ENCODE data around the gene KBTBD13. TPM values are rescaled to one million over a fixed set of nuclear protein-coding genes. Genes with fewer than 3 reads are reported as not detected.

KBTBD13 gene
- polyA plus RNA-seq, 6 donors from 2014 or later, result not detected

DNA sequence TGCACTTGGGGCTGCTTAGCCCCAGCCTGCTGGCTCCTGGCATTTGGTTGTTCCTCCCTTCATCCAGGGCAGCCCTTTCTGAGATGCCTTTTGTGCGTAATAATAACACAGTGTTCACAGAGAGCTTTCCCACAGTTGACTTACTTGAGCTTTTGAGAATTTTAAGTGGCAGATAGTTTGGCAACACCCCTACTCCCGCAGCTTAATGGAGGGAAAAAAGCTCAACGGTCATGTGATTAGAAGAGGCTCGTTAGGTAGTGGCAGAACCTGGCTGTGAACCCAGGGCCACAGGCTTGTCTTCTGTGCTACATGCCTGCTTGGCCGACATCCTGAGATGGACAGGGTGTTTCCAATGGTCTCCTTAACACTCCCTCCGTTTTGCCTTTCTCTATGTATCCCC lies 4.7 kb downstream of the KBTBD13 start:
- no peak overlapping the region for H3K4me3 Mint-ChIP-seq
- H3K27me3 Mint-ChIP-seq, result peaks cover 47 to 75% (median 71%) of the 10 kb centered on the region in 3 donors
- no peak overlapping the region for H3K27ac Mint-ChIP-seq
- ATAC-seq (ENCODE audit: low read depth in 2 of 2), result no peak
- no peaks in the 10 kb centered on the region for H3K9me3 Mint-ChIP-seq
- peaks cover 8 to 18% (median 15%) of the 10 kb centered on the region in 3 donors for H3K4me1 Mint-ChIP-seq
- no peaks in the 10 kb centered on the region for H3K36me3 Mint-ChIP-seq
- no peak for DNase-seq

DNA sequence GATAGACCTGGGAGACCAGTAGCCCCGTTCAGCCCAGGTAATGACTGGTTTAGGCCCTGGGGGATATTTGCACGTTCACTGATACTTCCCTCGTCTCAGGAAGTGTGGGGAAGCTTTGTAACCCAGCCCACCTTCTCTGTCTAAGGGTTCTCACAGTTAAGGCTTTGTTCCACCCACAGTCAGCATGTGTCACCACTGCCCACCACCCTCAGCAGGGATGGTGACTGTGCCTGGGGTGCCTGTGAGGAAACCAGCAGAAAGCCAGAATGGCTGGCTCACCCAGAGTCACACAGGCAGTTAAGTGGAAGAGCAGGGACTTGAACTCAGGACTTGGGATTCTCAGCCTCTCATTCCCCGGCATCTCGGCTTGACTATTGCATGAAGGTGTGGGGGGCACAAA lies 5.2 kb downstream of the KBTBD13 start:
- DNase-seq (no peak), ATAC-seq (ENCODE audit: low read depth in 2 of 2) (no peak)
- Mint-ChIP-seq H3K9me3 (no peaks in the 10 kb centered on the region), H3K27me3 (peaks cover 45 to 71% (median 68%) of the 10 kb centered on the region in 3 donors), H3K36me3 (no peaks in the 10 kb centered on the region), H3K4me3 (no peak overlapping the region), H3K4me1 (peaks cover 8 to 18% (median 14%) of the 10 kb centered on the region in 3 donors), H3K27ac (no peak overlapping the region)

DNA sequence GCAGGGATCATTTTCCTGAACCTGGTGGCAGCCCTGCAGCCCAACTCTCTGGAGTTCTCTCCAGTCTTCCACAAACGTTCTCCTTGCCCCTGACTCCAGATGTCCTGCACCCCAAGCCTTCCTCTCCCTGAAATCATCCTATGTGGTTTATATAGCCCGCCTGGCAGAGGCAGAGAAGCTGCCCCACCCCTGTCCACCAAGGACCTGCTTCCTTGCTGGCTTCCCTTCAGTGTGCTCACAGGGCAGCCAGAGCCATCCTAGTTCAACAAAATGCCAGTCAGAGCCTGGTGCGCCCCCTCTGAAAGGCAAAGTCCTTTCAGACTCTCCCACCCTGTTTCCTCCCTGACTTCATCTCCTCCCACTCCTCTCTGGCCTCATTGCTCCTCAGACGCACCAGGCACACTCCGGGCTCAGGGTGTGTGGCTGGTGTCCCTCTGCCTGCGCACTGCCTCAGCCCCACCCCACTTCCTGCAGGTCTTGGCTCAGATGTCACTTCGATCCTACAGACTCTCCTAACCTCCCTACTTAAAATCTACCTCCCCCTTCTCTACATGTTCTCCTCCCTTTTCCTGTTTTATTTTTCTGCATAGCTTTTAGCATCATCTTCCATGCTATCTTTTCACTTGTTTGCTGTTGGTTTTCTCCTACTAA lies 5.9 kb downstream of the KBTBD13 start:
- H3K4me3 Mint-ChIP-seq, result no peak overlapping the region
- DNase-seq (no peak), ATAC-seq (ENCODE audit: low read depth in 2 of 2) (no peak)
- H3K27ac Mint-ChIP-seq, result peak overlapping the region in 1 of 6 donors; percentile 40
- H3K27me3 Mint-ChIP-seq, result peaks cover 45 to 71% (median 68%) of the 10 kb centered on the region in 3 donors
- H3K36me3 Mint-ChIP-seq, result no peaks in the 10 kb centered on the region
- H3K4me1 Mint-ChIP-seq, result peaks cover 8 to 18% (median 14%) of the 10 kb centered on the region in 3 donors
- no peaks in the 10 kb centered on the region for H3K9me3 Mint-ChIP-seq

DNA sequence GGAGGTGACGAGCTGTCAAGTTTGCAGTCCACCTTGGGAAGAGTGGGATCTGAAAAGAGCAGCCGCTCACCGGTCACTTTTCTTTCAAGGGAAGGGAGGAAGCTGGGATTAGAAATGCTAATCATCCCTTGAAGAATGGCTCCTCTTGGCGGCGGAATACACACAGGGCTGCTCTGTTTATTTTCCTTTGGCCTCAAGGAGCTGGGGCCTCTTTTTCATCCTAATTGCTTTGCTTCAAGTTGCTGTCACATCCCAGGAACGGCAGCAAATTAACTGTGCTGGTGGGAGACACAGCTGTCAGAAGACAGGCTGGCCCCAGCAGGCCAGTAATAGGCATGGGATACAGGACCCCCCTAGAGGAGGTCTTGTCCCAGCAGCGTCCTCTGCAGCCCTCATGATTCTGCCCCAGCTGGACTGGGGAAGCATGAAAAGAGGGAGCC lies 6.7 kb downstream of the KBTBD13 start:
- Mint-ChIP-seq H3K9me3 (no peaks in the 10 kb centered on the region), H3K27me3 (peaks cover 37 to 62% (median 60%) of the 10 kb centered on the region in 3 donors), H3K4me3 (no peak overlapping the region), H3K36me3 (no peaks in the 10 kb centered on the region), H3K4me1 (peaks cover under 1 to 10% (median 8%) of the 10 kb centered on the region in 3 donors), H3K27ac (no peak overlapping the region)
- DNase-seq (no peak), ATAC-seq (ENCODE audit: low read depth in 2 of 2) (no peak)

DNA sequence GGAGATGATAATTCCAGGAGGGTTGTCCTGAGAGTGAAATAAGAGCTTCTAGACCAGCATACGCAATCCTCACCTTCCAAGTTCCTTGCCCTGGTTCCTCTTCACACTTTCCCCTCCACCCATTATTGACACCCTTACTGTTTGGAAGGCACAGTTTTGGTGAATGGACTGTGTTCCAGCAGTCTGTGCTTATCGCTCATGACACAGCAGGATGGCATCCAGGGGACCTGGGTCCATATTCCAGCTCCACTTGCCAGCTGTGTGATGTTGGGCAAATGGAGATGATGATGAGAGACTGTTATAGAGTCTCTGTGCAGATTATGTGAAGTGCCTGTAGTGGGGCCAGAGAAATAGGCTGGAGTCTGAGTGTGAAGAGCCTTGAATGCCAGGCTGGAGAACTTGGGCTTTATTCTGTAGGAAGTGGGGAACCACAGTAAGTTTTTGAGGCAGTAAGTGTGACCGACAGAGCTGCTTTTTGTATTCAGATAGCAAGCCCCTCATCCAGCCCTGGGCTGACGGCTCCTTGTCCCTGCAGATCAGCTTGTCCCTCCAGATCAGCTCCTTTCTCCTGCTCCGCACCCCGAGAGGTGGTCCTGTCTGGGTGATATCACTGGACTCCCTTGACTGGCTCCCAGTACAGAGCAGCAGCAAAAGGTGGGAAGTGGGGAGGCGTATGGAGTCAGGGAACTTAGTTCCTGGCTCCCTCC lies 8.1 kb downstream of the KBTBD13 start:
- ATAC-seq (ENCODE audit: low read depth in 2 of 2), result no peak
- no peak overlapping the region for H3K4me3 Mint-ChIP-seq
- H3K9me3 Mint-ChIP-seq, result no peaks in the 10 kb centered on the region
- H3K36me3 Mint-ChIP-seq, result no peaks in the 10 kb centered on the region
- H3K27ac Mint-ChIP-seq, result no peak overlapping the region
- peaks cover 31 to 50% (median 47%) of the 10 kb centered on the region in 3 donors for H3K27me3 Mint-ChIP-seq
- DNase-seq, result no peak
- peaks cover 0 to 8% (median 7%) of the 10 kb centered on the region in 3 donors for H3K4me1 Mint-ChIP-seq

DNA sequence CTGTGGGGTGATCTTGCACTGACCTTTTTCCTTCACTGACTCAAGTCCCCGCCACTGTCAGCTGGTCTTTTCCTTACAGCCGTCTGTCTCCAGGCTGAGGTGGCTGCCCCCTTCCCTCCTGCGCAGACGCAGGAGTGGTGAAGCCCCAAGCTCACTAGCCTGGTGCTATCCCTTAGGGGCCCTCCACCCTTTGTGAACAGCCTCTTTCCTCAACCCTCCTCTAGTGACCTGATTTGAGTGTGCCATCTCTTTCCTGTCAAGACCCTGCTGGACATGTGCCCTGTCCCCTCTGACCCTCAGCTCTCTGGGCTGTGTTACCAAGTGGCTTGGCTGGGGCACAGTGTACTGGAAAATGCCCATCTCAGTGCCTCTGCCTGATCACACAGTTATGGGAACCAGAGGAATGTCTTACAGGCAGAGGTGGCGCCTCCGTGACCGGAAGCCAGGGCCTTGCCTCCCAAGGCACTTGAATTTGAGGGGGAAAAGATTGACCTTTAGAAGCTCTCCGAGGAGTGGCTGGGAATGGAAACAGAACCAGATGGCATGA lies 8.7 kb downstream of the KBTBD13 start:
- Mint-ChIP-seq H3K36me3 (no peaks in the 10 kb centered on the region), H3K27ac (no peak overlapping the region), H3K27me3 (peaks cover 31 to 50% (median 47%) of the 10 kb centered on the region in 3 donors), H3K9me3 (no peaks in the 10 kb centered on the region), H3K4me3 (no peak overlapping the region), H3K4me1 (peaks cover 0 to 8% (median 7%) of the 10 kb centered on the region in 3 donors)
- ATAC-seq (ENCODE audit: low read depth in 2 of 2) (no peak), DNase-seq (no peak)

DNA sequence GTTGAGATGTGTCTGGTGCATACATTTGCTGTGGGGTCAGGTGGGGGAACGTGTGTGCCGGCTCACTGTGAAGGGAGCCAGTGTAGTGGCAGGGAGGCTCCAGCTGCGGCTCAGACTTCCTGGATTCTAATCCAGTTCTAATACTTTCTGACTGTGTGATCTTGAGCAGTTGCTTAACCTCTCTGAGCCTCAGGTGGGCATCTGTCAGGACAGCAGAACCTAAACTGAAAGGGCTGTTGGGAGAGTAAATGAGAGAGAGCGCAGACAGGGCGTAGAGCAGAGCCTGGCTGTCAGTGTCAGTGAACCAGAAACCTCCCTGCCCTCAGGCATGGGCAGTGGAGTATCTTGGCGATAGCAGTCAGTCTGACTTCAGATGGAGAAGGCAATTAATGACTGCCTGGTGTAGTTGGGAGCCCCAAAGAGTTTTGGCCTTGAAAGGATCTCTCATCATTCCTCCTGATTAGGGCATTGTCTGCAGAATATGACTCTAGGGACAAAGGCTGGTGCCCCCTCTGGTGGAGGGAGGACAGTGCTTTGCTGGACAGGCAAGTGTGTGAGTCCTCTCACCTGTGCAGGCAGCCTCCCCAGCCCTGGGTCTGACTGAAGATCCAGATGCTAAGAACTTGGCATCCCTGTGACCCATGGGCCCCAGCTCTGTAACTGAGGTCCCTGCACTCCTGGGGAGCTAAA lies 9.6 kb downstream of the KBTBD13 start:
- Mint-ChIP-seq H3K27ac (peak overlapping the region in 1 of 6 donors; percentile 9), H3K27me3 (peaks cover 24 to 46% (median 44%) of the 10 kb centered on the region in 3 donors), H3K36me3 (no peaks in the 10 kb centered on the region), H3K9me3 (no peaks in the 10 kb centered on the region), H3K4me3 (peak overlapping the region in 1 of 8 donors; percentile 57), H3K4me1 (peaks cover 0 to 8% (median 7%) of the 10 kb centered on the region in 3 donors)
- DNase-seq, result no peak
- ATAC-seq (ENCODE audit: low read depth in 2 of 2), result peak in 1 of 2 donors; percentile 32

DNA sequence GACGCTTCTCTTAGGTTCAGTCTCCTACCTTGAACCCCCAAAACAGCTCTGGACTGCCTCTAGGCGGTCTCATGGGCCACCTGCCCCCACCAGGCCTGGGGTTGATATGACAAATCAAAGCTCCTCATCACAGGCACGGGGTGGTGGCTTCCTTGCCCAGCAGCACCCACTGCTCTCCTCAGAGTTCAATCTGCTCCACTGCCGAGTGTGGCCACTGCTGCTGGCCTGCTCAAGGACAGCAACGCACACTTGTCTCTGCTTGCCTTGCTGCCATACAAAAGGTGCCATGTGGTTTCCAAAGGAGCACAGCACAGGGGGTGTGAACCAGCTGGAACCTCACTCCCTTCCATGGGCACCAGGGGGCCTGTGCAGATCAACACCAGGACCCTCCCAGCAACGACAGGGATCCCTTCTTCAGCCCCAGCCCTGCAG lies 10.2 kb downstream of the KBTBD13 start:
- Mint-ChIP-seq H3K27ac (no peak overlapping the region), H3K36me3 (no peaks in the 10 kb centered on the region), H3K27me3 (peaks cover 21 to 41% (median 38%) of the 10 kb centered on the region in 3 donors), H3K4me3 (no peak overlapping the region), H3K4me1 (peaks cover 0 to 8% (median 7%) of the 10 kb centered on the region in 3 donors), H3K9me3 (no peaks in the 10 kb centered on the region)
- no peak for DNase-seq
- ATAC-seq (ENCODE audit: low read depth in 2 of 2), result peak; percentile 23 to 38

DNA sequence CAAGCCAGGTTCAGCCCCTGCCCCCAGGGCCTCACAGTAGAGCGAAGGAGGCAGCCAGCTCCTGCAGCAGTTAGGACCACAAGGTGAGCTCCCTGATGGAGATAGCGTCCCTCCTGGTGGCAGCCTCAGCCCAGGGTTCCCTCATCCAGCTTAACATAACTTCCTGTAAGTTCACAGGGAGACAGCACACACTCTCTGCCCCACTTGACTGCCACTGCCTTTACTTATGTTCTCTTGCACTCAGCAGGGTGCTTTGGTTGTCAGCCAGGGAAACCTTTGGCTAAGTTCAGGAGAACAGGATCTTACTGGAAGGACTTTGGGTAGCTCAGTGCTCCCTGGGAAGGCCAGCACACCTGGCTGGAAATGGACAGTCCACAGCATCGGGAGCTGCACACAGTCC lies 10.9 kb downstream of the KBTBD13 start:
- H3K36me3 Mint-ChIP-seq, result no peaks in the 10 kb centered on the region
- peaks cover 0 to 6% (median 5%) of the 10 kb centered on the region in 3 donors for H3K4me1 Mint-ChIP-seq
- peaks cover 18 to 34% (median 32%) of the 10 kb centered on the region in 3 donors for H3K27me3 Mint-ChIP-seq
- no peak overlapping the region for H3K4me3 Mint-ChIP-seq
- DNase-seq (no peak), ATAC-seq (ENCODE audit: low read depth in 2 of 2) (no peak)
- H3K27ac Mint-ChIP-seq, result peak overlapping the region in 1 of 6 donors; percentile 16
- H3K9me3 Mint-ChIP-seq, result no peaks in the 10 kb centered on the region

DNA sequence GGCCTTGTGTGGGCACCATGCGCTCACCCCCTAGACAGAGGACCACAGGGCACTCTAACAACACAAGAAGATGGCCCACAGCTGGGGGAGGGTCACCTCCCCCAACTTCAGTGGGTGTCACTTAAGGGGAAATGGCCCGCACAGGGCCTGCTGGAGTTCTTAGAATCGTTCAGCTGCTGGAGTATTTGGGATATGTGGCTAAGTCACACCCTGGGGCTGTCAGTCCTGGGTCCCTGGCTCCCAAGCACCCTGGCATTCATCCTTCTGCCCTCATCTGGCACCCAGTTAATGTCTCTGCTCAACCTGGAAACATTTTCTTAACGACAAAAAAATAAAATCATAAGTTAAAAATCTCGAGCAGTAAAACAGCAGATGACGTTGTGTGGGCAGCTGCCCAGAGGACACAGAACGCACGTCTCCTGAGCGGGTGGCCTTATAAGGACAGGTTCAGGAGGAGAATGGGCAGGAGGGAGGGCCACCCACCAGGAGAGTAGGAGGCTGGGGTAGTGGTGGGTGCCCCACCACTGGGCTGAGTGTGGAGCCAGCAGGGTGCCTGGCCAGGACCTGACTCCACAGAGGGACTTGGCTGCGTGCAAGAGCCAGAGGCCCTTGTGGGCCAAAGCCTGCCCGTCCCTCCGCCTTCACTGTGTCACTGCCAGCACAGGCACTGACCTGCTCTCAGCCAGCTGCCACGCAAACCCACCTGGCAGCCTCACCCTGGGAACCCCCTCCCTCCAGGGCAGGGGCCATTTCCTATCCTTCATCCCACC lies 11.5 kb downstream of the KBTBD13 start:
- peak overlapping the region in 2 of 6 donors; percentile 9 to 16 for H3K27ac Mint-ChIP-seq
- H3K36me3 Mint-ChIP-seq, result no peaks in the 10 kb centered on the region
- H3K4me3 Mint-ChIP-seq, result no peak overlapping the region
- ATAC-seq (ENCODE audit: low read depth in 2 of 2) (no peak), DNase-seq (no peak)
- H3K27me3 Mint-ChIP-seq, result peaks cover 11 to 27% (median 26%) of the 10 kb centered on the region in 3 donors
- H3K4me1 Mint-ChIP-seq, result no peaks in the 10 kb centered on the region
- H3K9me3 Mint-ChIP-seq, result no peaks in the 10 kb centered on the region

DNA sequence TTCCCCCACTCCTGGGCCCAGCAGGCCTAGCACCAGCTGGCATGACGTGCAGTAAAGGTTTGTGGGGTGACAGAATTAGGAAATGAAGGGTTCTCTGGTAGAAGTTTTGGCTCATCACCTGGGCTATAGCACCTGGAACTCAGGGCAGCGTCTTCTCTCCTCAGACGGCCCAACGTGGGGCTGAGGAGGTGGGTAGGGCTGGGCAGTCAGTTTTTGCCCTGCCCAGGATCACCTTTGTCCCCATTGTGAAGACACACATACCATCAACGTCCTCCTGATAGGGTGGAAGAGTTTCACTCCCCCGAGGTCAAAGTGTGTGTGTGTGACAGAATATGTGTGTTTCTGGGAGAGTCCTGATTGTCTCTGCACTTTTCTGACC lies 12.1 kb downstream of the KBTBD13 start:
- no peaks in the 10 kb centered on the region for H3K36me3 Mint-ChIP-seq
- ATAC-seq (ENCODE audit: low read depth in 2 of 2) (no peak), DNase-seq (no peak)
- H3K27ac Mint-ChIP-seq, result no peak overlapping the region
- peaks cover 11 to 21% (median 20%) of the 10 kb centered on the region in 3 donors for H3K27me3 Mint-ChIP-seq
- H3K9me3 Mint-ChIP-seq, result no peaks in the 10 kb centered on the region
- no peak overlapping the region for H3K4me3 Mint-ChIP-seq
- H3K4me1 Mint-ChIP-seq, result no peaks in the 10 kb centered on the region

DNA sequence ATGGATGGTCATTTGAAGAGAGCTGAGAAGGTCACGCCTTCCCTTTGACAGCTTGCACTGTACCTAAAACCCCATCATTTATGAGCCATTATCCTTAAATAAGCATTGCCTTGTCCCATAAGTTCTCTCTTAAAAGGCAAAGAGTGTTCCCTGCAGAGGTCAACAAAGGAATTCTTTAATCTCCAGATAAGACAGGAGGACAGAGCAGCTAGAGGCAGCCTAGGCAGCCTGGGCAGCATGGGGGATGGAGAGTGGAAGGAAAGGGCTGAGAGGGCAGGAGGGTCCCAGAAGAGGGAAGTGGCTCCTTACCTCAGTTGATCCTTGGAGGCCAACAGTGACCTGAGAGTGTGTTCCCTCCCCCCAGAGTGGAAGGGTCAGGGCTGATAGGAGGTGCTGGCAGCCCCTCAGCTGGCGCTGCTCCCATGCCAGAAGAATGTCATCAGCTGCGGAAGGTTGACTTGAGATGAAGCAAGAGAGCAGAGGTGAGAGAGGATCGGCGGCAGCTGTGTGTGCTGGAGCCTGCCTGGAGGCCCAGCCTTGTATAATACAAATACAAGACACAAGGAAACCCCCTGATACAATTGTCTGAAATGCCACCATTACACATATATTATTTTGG lies 12.8 kb downstream of the KBTBD13 start:
- no peaks in the 10 kb centered on the region for H3K36me3 Mint-ChIP-seq
- ATAC-seq (ENCODE audit: low read depth in 2 of 2) (no peak), DNase-seq (no peak)
- no peaks in the 10 kb centered on the region for H3K9me3 Mint-ChIP-seq
- no peak overlapping the region for H3K27ac Mint-ChIP-seq
- H3K4me1 Mint-ChIP-seq, result no peaks in the 10 kb centered on the region
- H3K27me3 Mint-ChIP-seq, result peaks cover 4 to 15% (median 13%) of the 10 kb centered on the region in 3 donors
- H3K4me3 Mint-ChIP-seq, result no peak overlapping the region

All from naive B cell (primary cell).